Esophagus muscularis mucosa (tissue), 4 donors: ENCODE measurements around the gene ZC3H12A. TPM values are rescaled to one million over a fixed set of nuclear protein-coding genes. Genes with fewer than 3 reads are reported as not detected.

ENCODE experiments used
- DNase-seq: peaks from one replicate; pipeline ENCODE4 v3.0.0-alpha.2; 2017; ENCODE audit errors: extremely low spot score
- H3K27ac ChIP-seq, 4 donors: fragments of 200-600 bp; sonication (generic); replicated peaks in 1 of 4; 1 replicate in 3 of 4; 2 replicates in 1 of 4; pipeline ENCODE4 v1.5.1; 2016 to 2019; ENCODE audit warnings: mild to moderate bottlenecking in 1 of 4
- H3K27me3 ChIP-seq, 4 donors: fragments of 200-600 bp; sonication (generic); one replicate each; pipeline versions ENCODE4 v1.5.1 to v1.6.0; 2016 to 2019
- H3K36me3 ChIP-seq, 4 donors: fragments of 200-600 bp; sonication (generic); one replicate each; pipeline ENCODE4 v1.5.1; 2016 to 2019
- H3K4me1 ChIP-seq, 4 donors: fragments of 200-600 bp; sonication (generic); one replicate each; pipeline ENCODE4 v1.5.1; 2016 to 2019
- H3K4me3 ChIP-seq, 4 donors: fragments of 200-600 bp; sonication (generic); 1 replicate in 2 of 4; 2 replicates in 2 of 4; pipeline ENCODE4 v1.5.1; 2016 to 2019; ENCODE audit warnings: mild to moderate bottlenecking in 4 of 4, moderate library complexity in 1 of 4
- H3K9me3 ChIP-seq, 4 donors: fragments of 200-600 bp; sonication (generic); 1 replicate in 3 of 4; 2 replicates in 1 of 4; pipeline ENCODE4 v1.5.1; 2016 to 2019
- EP300 ChIP-seq: sonication (generic); formaldehyde crosslinking; IDR thresholded peaks from one replicate; pipeline ENCODE4 v1.6.1; 2017; ENCODE audit warnings: antibody characterized with exemption
- POLR2A ChIP-seq: fragments of 450-650 bp; IDR thresholded peaks from one replicate; pipeline ENCODE4 v1.6.1; 2017; ENCODE audit warnings: antibody characterized with exemption, moderate library complexity, mild to moderate bottlenecking, low read depth
- POLR2AphosphoS5 ChIP-seq, 2 donors: sonication (generic); formaldehyde crosslinking; IDR thresholded peaks; one replicate each; pipeline ENCODE4 v1.6.1; 2017; ENCODE audit warnings: antibody characterized with exemption in 2 of 2
- WGBS: methylation state at CpG from one replicate; pipeline ENCODE4 v1.1.5; 2018; 5-methylcytosine and 5-hydroxymethylcytosine counted together
- intact Hi-C: fragments of 100-400 bp; cut with DNase I; formaldehyde crosslinking; loops from one replicate; pipeline ENCODE4 v1.15.1; 2023
- total RNA-seq, 4 donors: library from RNA; depleted of rRNA; stranded (reverse); fragments of >200 nt; gene quantifications; one replicate each; pipeline versions ENCODE4 v1.1.0 to v1.2.1, GENCODE V29; 2016
- TF ChIP-seq, protein P1 (sequence below), 3 experiments: fragments of 200-600 bp in 2 of 3; fragments of 450-650 bp in 1 of 3; sonication (generic) in 2 of 3; IDR thresholded peaks; one replicate each; pipeline ENCODE4 v1.5.1; 2017 to 2019; ENCODE audit warnings: antibody characterized with exemption in 3 of 3, mild to moderate bottlenecking in 2 of 3, moderate library complexity in 1 of 3

Gene ZC3H12A
- total RNA-seq, 4 donors from 2014 or later: 9.6 to 23.5 (median 11.7) TPM

DNA sequence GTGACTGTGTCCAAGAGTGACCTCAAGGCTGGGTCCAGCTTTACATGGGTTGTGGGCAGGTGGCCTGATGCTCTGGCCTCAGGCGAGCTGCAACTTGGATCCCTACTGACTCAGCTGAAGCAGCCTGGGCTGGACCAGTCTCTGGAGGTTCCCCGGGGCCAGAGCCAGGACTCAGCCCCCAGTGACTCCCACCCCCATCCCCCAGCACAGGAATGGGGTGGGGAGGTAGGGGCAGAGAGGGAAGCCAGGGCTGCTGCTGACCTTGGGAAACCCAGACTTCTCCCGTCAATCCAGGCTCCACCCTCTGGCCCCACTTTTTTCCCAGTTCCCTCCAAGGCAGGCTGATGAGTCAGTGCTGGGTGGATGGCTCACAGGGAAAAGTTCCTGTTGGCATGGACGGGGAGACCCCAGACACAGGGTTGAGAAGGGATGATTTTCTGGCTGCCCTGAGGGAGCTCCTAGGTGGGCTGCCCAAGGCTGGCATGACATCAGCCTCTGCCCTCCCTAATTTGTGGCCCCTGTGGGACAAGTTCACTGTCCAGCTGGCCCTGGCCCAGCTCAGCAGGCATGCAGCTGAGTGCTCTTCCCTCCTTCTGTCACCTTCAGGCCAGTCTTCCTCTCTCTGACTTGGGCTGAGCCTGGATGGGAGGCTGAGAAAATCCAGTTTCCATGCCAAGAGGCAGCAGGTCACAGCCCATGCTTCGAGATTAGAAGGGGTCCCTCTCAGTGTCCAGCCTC, 2.2 kb downstream of the ZC3H12A start:
- no peak for DNase-seq
- H3K4me1 ChIP-seq: peaks cover 79 to 95% (median 87%) of the 10 kb centered on the region in 4 donors
- H3K4me3 ChIP-seq: peak overlapping the region; percentile 86 to 92 (median 92)
- 10% methylated on average over 2 of the region's 5 CpGs for WGBS
- peak overlapping the region; percentile 97 to 99 (median 98) for H3K27ac ChIP-seq
- TF ChIP-seq POLR2AphosphoS5 (IDR thresholded peaks at IDR 0.05): peak; percentile 66 to 76
- no peak for TF ChIP-seq EP300
- H3K36me3 ChIP-seq: peaks cover 14 to 40% (median 32%) of the 10 kb centered on the region in 4 donors
- H3K9me3 ChIP-seq: no peaks in the 10 kb centered on the region
- no peaks in the 10 kb centered on the region for H3K27me3 ChIP-seq
- intact Hi-C loops: no loop called here

DNA sequence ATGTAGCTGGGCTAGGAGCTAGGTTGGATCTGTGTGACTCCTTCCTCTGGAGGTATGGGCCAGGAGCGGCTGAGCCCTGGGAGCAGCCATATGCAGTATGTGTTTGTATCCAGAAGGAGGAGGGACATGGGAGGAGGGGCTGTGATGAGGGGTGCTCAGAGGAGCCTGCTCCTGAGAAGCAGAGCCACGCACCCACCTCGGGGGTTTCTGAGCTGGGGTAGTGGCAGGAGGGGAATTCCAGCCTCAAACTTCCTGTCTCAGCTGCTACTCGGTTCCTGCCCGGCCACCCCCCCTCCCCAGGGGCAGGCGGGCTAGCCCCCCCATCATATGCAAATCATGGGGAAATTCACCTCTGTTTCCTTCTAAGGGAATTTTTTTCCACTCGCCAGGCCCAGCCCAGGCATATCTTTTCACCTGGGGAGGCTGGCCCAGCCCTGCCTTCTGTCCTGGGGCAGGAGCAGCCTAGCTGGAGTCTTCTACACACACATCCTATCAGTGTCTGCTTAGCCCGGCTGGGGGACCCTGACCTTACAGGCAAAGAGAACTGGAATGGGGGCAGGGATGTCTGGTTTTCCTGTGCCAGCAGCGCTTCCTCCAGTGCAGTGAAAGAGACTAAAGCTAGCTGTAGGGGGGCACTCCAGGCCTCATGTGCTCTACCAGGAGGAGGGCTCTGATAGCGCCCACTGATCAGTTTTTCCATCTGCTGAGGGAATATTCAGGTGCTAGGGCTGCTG, 3.0 kb downstream of the ZC3H12A start:
- no peaks in the 10 kb centered on the region for H3K9me3 ChIP-seq
- H3K27ac ChIP-seq: peak overlapping the region; percentile 97 to 99 (median 98)
- TF ChIP-seq, protein P1, sequence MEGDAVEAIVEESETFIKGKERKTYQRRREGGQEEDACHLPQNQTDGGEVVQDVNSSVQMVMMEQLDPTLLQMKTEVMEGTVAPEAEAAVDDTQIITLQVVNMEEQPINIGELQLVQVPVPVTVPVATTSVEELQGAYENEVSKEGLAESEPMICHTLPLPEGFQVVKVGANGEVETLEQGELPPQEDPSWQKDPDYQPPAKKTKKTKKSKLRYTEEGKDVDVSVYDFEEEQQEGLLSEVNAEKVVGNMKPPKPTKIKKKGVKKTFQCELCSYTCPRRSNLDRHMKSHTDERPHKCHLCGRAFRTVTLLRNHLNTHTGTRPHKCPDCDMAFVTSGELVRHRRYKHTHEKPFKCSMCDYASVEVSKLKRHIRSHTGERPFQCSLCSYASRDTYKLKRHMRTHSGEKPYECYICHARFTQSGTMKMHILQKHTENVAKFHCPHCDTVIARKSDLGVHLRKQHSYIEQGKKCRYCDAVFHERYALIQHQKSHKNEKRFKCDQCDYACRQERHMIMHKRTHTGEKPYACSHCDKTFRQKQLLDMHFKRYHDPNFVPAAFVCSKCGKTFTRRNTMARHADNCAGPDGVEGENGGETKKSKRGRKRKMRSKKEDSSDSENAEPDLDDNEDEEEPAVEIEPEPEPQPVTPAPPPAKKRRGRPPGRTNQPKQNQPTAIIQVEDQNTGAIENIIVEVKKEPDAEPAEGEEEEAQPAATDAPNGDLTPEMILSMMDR (IDR thresholded peaks at IDR 0.05): no peak
- TF ChIP-seq EP300 (no peak), POLR2A (no peak), POLR2AphosphoS5 (IDR thresholded peaks at IDR 0.05) (no peak)
- H3K36me3 ChIP-seq: peaks cover 21 to 47% (median 39%) of the 10 kb centered on the region in 4 donors
- peak overlapping the region; percentile 86 to 92 (median 92) for H3K4me3 ChIP-seq
- 20% methylated on average over 10 of the region's 10 CpGs for WGBS
- peaks cover 72 to 90% (median 79%) of the 10 kb centered on the region in 4 donors for H3K4me1 ChIP-seq
- DNase-seq: no peak
- intact Hi-C loops: no loop called here
- no peaks in the 10 kb centered on the region for H3K27me3 ChIP-seq

DNA sequence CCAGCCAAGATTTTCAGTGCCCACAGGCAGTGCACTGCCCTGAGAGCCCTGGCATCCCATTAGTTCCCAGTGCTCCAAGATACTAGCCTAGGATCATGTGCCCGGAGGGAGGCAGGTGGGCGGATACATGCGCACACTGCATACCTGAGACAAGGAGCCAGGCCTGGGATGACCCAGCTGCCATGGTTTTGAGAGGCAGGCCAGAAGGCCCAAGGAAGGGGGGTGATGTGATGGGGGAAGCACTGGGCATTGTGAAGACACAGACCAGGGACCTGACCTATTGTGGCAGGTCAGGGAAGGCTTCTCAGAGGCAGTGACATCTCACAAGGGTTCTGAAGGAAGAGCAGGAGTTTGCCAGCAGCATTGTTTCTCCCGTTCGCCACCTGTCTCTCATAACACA, 3.6 kb downstream of the ZC3H12A start:
- peaks cover 27 to 53% (median 45%) of the 10 kb centered on the region in 4 donors for H3K36me3 ChIP-seq
- DNase-seq: no peak
- H3K27ac ChIP-seq: peak overlapping the region; percentile 97 to 99 (median 98)
- no peaks in the 10 kb centered on the region for H3K27me3 ChIP-seq
- H3K4me3 ChIP-seq: peak overlapping the region; percentile 86 to 92 (median 92)
- intact Hi-C loops: no loop called here
- H3K4me1 ChIP-seq: peaks cover 66 to 84% (median 73%) of the 10 kb centered on the region in 4 donors
- TF ChIP-seq, protein P1 (IDR thresholded peaks at IDR 0.05): no peak
- TF ChIP-seq POLR2A (no peak), EP300 (no peak), POLR2AphosphoS5 (IDR thresholded peaks at IDR 0.05) (no peak)
- no peaks in the 10 kb centered on the region for H3K9me3 ChIP-seq
- WGBS: 96% methylated on average over 5 of the region's 5 CpGs

DNA sequence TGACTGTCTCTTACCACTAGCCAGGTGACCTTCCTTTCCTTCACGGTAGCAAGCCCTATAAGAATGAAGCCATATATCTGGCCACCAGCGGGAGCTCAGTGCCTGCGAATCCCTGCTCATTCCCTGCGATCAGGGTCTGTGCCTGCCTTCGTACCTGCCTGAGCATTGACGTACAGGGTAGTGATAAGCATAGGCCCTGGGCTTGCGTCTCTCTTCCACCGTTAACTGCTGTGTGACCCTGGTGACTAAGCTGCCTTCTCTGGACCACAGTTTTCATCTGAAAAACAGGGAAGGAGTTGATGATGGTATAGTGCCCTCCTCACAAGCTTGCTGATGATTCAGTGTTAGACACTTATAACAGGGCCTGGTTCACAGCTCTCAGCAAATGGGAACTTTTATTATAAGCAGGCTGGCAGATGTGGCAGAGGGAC, 4.1 kb downstream of the ZC3H12A start:
- H3K9me3 ChIP-seq: no peaks in the 10 kb centered on the region
- intact Hi-C loops: no loop called here
- H3K27ac ChIP-seq: peak overlapping the region; percentile 97 to 99 (median 98)
- H3K36me3 ChIP-seq: peaks cover 32 to 58% (median 50%) of the 10 kb centered on the region in 4 donors
- H3K27me3 ChIP-seq: no peaks in the 10 kb centered on the region
- TF ChIP-seq, protein P1 (IDR thresholded peaks at IDR 0.05): no peak
- TF ChIP-seq POLR2AphosphoS5 (IDR thresholded peaks at IDR 0.05) (no peak), POLR2A (no peak), EP300 (no peak)
- H3K4me1 ChIP-seq: peaks cover 61 to 79% (median 68%) of the 10 kb centered on the region in 4 donors
- 80% methylated on average over 8 of the region's 8 CpGs for WGBS
- peak overlapping the region; percentile 36 to 91 (median 50) for H3K4me3 ChIP-seq
- no peak for DNase-seq

DNA sequence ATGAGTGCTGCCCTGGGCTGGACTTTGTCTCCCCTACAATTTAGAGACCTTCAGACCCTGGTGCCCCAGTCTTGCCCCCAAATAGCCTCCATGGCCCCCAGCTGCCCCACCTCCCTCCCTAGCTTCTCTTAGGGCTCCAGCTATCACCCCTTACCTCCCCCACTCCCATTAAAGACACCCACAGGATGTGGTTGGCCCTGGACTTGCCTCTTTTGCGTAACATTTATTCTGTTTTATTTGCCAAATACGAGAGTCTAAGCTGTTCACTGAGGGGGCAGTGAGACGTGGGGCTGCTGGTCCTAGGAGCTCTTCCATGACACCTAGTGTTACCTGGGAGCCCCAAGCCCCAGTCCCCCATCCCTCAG, 4.5 kb downstream of the ZC3H12A start:
- intact Hi-C loops: no loop called here
- no peak for TF ChIP-seq EP300
- TF ChIP-seq POLR2A: no peak
- TF ChIP-seq POLR2AphosphoS5 (IDR thresholded peaks at IDR 0.05): no peak
- TF ChIP-seq, protein P1 (IDR thresholded peaks at IDR 0.05): no peak
- Histone ChIP-seq H3K36me3 (peaks cover 36 to 62% (median 54%) of the 10 kb centered on the region in 4 donors), H3K27ac (peak overlapping the region; percentile 97 to 99 (median 98)), H3K4me3 (peak overlapping the region; percentile 36 to 91 (median 50)), H3K4me1 (peaks cover 57 to 75% (median 65%) of the 10 kb centered on the region in 4 donors), H3K27me3 (no peaks in the 10 kb centered on the region), H3K9me3 (no peaks in the 10 kb centered on the region)
- 25% methylated on average over 3 of the region's 3 CpGs for WGBS
- no peak for DNase-seq
